GM19397 (cell line): Measurements from ENCODE around the gene TEX11.
"Not testable (repeated sequence)": the region's sequence is repeated elsewhere in the genome, so short reads cannot be mapped to it uniquely, and the experiment has no call there.

ENCODE experiments used
- ATAC-seq: cut with Tn5 transposase; IDR thresholded peaks from one replicate; pipeline ENCODE4 v1.9.1; 2021; ENCODE audit warnings: mild to moderate bottlenecking, moderate library complexity; ENCODE audit not compliant: unreplicated experiment

Gene TEX11

GRCh38 chrX:70908541-70908940, at the start of gene TEX11:
Gene TEX11, minus strand, starts transcription at chrX:70908711. Its CDS starts 922 bp downstream, at chrX:70907789.
- no peak for ATAC-seq

DNA sequence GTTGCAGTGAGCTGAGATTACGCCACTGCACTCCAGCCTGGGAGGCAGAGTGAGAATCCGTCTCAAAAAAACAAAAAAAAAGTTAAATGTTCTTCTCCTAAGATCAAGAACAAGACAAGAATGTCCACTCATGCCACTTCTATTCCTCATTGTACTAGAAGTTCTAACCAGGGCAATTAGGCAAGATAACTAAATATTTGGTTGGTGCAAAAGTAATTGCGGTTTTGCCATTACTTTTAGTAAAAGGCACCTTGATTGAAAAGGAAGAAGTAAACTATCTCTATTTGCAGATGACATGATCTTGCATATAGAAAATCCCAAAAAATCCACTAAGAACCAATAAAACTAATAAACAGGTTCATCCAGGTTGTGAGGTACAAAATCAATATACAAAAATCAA, 46.4 kb upstream of the TEX11 start:
- ATAC-seq: no peak

DNA sequence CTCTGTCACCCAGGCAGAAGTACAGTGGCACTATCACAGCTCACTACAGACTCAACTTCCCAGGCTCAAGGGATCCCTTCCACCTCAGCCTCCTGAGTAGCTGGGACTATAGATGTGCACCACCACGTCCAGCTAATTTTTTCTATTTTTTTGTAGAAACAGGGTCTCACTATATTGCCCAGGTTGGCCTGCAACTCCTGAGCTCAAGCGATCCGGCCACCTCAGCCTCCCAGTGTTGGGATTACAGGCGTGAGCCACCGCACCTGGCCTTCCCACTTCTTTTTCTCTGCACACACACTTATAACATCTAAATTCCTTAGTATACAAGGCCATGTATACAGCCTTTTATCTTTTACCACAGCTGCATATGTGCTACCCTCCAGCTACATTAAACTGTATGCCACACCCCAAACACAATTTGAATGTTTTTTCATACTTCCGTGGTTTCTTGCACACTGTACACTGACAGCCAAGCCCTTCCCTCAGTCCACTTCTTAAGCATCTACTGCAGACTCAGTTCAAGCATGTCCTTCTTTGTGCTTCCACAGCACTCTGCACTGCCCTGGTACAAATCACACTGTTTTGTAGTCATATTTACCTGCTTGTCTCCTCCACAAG, 15.9 kb upstream of the TEX11 start:
- no peak for ATAC-seq

DNA sequence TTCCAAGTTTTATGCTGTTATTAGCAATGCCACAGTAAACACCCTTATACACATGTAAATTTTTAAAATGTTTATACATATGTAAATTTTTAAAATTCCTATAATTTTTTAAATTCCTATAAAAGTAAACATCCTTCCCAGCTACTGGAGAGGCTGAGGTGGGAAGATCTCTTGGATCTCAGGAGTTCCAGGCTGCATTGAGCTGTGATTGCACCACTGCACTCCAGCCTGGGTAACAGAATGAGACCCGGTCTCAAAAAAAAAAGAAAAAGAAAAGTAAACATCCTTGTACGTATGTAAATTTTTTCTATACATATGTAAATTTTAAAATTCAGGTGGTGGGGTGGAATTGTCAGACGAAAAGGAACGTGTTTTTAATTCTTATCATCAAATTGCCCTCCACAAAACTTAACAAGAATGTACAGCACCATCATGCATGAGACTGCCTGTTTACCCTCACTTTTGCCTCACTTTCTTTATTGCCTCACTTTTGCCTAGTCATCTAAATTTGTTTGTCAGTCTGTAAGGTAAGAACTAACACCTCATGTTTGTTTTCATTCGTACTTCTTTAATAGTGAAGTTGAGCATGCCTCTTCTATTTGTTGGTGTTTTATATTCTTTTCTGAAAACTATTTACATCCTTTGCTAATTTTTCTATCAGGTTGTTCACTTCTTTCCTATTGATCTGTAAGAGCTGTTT, 14.4 kb upstream of the TEX11 start:
- no peak for ATAC-seq

DNA sequence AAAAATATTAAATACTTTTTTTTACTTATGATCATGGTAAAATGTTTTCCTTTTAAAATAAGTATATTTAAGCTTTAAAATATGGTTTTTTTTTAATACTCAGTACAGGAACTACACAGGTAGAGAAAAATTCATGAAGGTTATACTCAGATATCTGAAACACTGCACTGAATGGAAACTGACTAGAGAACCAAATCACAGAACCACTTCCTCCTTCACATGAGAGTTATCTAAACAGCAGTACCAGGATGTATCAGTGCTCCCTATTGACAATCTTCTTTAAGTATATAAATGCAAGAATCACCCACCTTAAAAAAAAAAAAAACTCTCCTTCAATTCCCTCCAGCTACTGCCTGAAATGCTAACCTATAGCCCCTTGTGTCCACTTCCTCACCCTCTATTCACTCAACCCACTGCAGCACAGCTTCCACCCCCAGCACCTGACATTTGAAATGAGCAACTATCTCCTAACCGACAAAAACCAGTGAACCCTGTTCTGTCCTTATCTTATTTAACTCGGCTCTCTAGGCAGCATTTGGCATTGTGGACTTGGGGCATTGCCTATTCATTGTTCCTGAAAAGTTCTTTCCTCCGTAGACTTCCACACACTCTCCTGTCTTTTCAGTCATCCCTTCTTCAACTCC, 13.3 kb upstream of the TEX11 start:
- no peak for ATAC-seq

- ATAC-seq: no peak
These were observed 8.2 kb upstream of the TEX11 start for GRCh38 chrX:70916754-70917153.

DNA sequence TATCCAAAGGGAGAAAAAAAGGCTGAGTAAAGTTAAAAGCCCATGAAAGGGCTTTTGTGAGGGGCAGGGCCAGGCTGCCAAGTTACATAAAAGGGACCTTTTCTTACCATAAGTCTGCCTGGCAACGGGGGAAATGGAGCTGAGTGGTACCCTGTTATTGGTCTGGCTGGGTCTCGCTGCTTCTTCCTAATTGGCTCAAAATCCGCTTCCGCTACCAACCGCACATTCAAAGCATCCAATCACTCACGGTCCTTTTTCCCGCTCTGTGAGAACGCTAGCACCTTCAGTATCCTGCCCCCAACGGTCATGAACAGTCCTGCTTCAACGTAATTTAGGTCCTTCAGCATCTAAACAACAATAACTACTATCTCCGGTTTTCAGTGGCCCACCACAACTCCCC, 611 bp downstream of the TEX11 start:
- ATAC-seq: no peak

GRCh38 chrX:70901465-70901864, 7.0 kb downstream of the TEX11 start:
- ATAC-seq: no peak

- not testable (repeated sequence) for ATAC-seq
These were observed 18.1 kb downstream of the TEX11 start for GRCh38 chrX:70890441-70890840.

- no peak for ATAC-seq
These were observed 29.6 kb downstream of the TEX11 start for GRCh38 chrX:70878902-70879301.

GRCh38 chrX:70852294-70852693, 56.2 kb downstream of the TEX11 start:
- no peak for ATAC-seq

- not testable (repeated sequence) for ATAC-seq
These were observed 64.4 kb downstream of the TEX11 start for GRCh38 chrX:70844081-70844480.

DNA sequence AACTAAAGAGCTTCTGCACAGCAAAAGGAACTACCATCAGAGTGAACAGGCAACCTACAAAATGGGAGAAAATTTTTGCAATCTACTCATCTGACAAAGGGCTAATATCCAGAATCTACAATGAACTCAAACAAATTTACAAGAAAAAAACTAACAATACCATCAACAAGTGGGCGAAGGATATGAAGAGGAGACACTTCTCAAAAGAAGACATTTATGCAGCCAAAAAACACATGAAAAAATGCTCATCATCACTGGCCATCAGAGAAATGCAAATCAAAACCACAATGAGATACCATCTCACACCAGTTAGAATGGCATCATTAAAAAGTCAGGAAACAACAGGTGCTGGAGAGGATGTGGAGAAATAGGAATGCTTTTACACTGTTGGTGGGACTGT, 64.9 kb downstream of the TEX11 start:
- ATAC-seq: not testable (repeated sequence)

GRCh38 chrX:70834589-70834988, 73.9 kb downstream of the TEX11 start:
- ATAC-seq: no peak

GRCh38 chrX:70826715-70827114, 81.8 kb downstream of the TEX11 start:
- no peak for ATAC-seq

DNA sequence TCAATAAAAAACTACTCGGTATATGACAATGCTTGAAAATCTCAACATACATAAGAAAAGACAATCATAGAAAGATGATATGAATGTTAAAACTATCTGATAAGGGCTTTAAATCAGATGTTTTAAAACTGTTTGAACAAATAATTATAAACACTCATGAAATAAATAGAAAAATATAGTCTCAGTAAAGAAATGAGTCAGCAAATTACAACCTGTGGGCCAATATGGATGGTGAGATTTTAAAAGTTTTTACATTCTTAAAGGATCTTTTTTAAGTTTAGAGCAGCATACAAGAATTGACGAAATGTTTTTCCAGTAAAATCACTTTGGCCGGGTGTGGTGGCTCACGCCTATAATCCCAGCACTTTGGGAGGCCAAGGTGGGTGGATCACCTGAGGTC, 83.1 kb downstream of the TEX11 start:
- no peak for ATAC-seq

- ATAC-seq: no peak
These were observed 99.3 kb downstream of the TEX11 start for GRCh38 chrX:70808942-70809940.

DNA sequence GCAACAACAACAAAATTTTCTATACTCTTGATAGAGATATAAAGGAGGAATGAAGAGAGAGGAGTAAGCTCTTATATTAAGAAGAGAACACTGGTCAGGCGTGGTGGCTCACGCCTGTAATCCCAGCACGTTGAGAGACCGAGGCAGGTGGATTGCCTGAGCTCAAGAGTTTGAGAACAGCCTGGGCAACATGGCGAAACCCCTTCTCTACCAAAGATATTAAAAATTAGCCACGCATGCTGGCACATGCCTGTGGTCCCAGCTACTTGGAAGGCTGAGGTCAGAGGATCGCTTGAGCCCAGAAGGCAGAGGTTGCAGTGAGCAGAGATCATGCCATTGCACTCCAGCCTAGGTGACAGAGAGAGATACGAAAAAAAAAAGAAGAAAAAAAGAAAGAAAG, 102.4 kb downstream of the TEX11 start:
- ATAC-seq: no peak

GRCh38 chrX:70796742-70797141, 111.8 kb downstream of the TEX11 start:
- ATAC-seq: not testable (repeated sequence)

DNA sequence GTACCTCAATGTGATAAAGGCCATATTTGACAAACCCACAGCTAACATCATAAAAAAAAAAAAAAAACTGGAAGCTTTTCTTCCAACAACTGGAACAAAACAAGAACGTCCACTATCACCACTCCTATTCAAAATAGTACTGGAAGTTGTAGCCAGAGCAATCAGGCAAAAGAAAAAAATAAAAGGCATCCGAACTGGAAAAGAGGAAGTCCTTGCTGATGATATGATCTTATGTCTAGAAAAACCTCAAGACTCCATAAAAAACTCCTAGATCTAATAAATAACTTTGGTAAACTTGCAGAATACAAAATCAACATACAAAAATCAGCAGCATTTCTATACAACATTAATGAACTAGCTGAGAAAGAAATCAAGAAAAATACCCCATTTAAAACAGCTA, 134.3 kb downstream of the TEX11 start:
- no peak for ATAC-seq

DNA sequence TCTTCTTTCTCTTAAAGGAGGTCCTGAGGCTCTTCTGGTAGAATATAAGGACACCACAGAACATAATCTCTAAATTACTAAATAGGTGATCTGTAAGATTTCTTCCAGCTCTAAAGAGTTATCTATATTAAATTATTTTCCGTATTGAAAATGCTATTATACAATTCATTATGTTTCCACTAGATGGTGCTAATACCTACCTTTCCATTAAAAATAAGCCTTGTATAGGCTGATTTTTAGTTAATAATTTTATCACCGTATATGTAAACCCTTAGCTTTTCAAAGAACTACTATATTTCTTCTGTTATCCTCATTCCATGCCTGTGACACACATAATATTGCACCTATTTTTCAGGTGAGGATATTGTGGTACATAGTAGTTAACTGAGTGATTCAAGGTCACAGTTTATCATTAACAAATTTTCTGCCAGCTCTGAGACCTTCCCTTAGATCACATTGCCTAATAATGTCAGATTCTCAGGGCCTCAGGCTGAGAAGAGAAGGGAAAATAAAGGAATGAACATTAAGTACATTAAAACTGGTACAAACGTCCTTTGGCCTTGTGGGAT, 138.8 kb downstream of the TEX11 start:
- no peak for ATAC-seq
